NCI-H1417 (cell line): ENCODE results near the gene GPR31.

Experiments used
- DNase-seq, 3 experiments: peaks; one replicate each; lab custom pipeline; 2025; lab: John Stamatoyannopoulos, UW

Gene GPR31

DNA sequence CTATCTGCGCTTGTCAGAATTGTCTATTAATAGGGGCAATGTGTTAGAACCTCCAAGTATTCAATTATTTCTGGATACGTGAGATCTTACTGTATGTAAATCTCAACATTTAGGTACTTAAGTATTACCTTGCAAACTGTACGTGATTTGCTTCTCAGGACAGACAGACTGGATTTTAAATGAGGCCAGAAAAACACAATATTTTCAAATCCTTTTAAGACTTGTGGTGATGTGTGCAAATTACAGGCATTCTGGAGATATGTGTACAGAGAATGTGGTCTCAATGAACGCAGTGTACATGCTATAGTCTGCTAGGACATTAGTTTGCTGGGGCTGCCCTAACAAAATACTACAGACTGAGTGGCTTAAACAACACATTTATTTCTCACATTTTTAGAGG lies 18.0 kb downstream of the GPR31 start:
- no peak for DNase-seq

- peak in 2 of 3 experiments; percentile 69 for DNase-seq
Measured at GRCh38 chr6:167137881-167138280, 19.9 kb downstream of the GPR31 start.

DNA sequence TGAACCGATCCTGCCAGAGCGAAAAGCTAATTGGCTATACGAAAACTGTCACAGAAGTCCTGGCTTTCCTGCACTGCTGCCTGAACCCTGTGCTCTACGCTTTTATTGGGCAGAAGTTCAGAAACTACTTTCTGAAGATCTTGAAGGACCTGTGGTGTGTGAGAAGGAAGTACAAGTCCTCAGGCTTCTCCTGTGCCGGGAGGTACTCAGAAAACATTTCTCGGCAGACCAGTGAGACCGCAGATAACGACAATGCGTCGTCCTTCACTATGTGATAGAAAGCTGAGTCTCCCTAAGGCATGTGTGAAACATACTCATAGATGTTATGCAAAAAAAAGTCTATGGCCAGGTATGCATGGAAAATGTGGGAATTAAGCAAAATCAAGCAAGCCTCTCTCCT lies 20.7 kb downstream of the GPR31 start:
- DNase-seq, result no peak

GRCh38 chr6:167136376-167136775 lies 21.4 kb downstream of the GPR31 start:
- no peak for DNase-seq

DNA sequence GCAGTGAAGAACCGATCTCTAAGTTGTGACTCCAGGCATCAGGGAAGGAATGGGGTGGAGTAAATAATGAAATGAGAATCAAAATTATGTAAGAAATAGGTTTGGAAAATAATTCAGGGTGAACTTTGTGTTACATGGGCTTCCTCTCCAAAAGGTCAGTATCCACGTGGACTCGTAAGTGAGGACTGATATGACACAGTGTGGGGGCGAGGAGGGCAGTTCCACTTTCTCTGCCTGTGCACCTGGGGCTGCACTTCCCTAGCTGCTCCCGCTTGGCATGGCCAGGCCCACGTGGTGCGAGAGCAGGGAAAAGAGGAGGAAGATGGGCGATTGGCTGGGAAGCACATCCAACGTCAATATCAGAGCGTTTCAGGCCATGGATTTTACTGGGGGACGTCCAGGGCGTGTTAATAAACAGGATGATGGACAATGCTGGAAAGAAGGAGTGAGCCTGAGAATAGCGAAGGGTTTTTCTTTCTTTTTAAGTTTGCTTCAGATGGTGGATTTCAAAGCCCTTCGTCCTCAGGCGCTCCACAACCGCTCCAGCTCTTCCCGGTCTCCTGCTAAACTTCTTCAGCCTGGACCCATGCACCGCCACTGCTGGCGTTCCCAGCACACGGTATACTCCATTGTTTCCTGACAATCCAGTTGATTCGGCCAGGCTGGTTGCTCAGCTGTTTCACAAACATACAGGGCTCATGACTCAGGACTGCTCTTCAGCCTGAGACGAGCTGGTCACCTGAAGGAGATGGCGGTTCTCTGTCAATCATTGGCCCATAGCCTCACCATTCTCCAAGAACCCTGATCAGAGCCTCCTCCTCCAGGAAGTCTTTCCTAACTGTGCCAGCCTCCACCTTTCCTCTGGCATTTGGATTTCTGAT lies 23.1 kb downstream of the GPR31 start:
- DNase-seq, result no peak

- DNase-seq, result peak in 2 of 3 experiments; percentile 37 to 42
Measured at GRCh38 chr6:167130712-167131684, 26.8 kb downstream of the GPR31 start.

- no peak for DNase-seq
Measured at GRCh38 chr6:167130008-167130677, 27.6 kb downstream of the GPR31 start.

- no peak for DNase-seq
Measured at GRCh38 chr6:167129562-167129961, 28.2 kb downstream of the GPR31 start.

DNA sequence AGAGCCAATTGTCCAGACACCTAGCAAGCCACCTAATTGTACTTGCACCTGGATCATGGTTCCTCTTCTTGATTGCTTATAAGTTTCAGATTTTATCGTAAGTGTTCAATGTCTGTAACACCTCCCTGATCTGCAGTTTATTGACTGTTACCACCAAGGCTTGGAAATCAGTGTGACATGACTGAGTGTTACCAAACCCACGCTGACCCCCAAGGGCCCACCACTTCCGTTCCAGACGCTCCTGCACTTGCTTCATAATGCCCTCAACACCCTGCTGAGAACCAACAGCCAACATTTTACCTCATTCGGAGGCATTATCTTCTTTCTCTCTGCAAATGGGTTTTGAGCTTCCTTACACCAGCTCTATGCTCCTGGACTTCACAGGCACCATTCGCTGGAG lies 28.6 kb downstream of the GPR31 start:
- DNase-seq, result no peak

DNA sequence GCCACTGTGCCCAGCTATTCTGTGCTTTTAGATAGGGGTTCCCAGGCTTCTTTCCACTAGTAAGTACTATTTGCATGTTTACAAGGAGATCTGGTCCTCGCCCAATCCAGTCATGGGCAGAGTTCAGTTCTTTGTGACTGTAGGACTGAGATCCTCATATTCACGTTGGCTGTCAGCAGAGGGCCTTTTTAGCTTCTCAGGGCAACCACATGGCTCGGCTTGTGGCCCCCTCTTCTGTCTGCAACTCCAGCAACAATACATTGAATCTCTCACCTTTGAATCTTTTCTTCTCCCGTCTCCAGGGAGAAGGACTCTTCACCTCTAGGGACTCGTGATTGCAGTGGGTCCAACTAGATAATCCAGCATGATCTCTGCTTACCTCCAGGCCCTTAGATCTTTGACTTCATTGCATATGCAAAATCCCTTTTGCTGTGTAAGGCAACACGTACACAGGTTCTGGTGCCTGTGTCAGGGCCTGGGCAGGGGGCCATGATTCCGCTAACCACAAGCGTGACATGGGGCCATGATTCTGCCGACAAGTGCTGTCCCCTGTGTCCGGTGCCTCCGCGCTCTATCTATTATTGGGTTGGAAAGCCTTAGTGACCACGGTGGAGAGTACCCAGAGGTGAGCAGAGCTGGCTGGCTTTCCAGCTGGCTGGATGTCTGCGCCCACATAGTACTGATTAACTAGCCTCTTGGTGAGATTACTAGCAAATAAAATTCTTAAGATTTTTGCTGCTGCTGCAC lies 29.8 kb downstream of the GPR31 start:
- no peak for DNase-seq

DNA sequence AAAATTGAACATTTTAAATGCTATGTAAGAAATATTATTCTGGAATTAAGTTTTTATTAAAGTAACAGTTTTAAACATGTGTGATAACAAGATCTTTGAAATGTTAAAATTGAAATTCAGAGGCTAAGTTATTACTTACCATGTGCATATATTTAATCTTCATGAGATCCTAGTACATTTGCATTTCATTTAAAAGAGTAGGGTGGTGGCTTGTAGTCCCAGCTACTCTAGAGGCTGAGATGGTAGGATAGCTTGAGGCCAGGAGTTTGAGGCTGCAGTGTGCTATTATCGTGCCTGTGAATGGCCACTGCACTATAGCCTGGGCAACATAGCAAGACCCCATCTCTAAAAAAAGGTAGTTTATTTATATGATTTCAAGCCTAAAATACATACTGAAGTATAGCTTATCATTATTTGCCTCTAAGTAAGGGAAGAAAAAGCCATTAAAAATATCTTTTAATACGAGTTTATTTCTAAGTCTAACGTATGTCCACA lies 31.9 kb downstream of the GPR31 start:
- DNase-seq, result no peak

- no peak for DNase-seq
Measured at GRCh38 chr6:167125410-167125809, 32.4 kb downstream of the GPR31 start.

DNA sequence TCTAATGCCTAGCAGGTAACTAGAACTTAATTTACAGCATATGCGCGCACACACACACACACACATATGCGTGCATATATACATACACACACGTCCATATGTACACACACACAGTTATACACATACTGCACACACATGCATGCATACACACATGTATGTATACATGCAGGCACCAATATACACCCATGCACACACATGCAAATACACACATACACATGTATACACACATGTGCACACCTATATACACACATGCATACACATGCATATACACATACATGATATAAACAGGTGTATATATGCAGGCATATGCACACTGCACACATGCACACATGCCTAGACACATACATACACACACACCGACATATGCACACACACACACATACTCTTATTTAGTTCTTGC lies 33.0 kb downstream of the GPR31 start:
- no peak for DNase-seq

DNA sequence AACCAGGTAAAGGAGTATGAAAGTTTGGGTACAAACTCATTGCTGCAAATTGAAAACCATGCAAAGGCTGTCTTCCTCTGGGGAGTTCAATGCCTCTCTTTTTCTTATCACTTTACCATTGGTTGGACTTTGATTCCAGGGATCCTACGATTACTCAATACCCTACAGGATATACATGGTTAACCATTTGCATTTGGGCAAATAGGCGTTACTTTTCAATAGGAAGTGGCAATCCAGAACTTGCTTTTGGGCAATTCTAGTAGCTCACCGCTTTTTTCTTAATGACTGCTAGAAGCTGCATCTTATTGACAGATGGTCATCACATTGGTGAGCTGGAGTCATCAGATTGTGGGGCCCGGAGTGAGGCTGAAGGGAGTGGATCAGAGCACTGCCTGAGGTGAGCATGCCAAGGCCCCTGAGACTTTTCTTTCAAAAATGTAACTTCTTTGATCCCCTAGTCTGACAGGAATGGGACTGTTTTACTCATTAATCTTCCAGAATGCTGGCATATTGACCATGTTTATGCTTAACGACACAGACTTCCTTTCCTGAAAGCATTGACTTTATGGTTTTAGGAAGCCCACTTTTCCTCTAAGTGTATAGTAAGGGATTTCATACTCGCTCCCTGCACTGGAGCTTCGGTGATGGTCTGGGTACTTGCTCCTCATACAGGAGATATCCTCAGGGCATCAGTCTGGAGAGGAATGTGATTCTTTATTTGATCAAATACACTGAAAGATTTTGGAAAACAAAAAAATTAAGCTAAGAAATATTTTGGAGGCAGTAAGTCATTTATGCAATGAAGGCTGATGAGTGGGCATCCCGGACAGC lies 34.7 kb downstream of the GPR31 start, which contains the start of gene CCR6:
TSS of gene CCR6 (plus strand) at position 270 of the 831 bp plus-strand sequence. CDS start 13,039 bp downstream, outside the sequence.
- no peak for DNase-seq

- no peak for DNase-seq
Measured at GRCh38 chr6:167122041-167122826, 35.5 kb downstream of the GPR31 start.

DNA sequence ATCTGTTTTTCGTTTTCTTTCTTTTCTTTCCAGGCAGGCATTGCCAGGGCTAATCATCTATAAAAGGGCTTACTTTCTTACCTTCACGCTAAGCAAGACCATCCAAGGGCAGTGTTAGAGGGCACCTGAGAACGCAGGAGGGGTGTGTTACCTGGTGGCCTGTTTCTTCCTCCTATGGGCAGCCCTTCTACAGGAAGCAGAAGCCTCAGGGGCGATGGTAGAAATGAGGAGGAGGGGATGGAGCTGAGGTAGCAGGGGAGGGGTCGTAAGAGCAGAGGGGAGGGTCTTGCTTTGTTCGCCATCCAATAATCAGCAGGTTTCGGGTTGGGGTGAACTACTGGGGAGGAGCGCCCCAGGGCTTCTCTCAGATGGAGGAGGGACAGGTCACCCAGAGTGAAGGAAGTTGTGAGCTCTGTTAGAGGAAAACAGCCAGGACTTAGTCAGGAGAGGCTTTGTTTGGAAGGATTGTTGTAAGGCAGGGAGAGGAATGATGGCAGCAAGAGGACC lies 36.4 kb downstream of the GPR31 start:
- no peak for DNase-seq

DNA sequence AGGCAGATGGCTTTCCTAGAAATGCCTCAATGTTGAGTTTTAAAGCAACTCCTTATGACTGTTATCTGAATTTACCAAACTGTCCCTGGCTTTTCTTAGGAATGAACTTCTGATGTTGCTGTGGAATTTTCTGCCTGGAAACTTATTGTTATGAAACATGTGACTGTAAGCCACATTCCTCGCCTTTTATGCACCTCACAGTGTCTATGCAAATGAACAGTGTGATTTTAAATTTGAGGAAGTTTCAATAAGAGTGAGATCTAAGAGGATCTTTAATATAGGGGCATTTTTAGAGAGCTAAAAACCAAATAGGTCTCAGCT lies 37.2 kb downstream of the GPR31 start:
- no peak for DNase-seq

DNA sequence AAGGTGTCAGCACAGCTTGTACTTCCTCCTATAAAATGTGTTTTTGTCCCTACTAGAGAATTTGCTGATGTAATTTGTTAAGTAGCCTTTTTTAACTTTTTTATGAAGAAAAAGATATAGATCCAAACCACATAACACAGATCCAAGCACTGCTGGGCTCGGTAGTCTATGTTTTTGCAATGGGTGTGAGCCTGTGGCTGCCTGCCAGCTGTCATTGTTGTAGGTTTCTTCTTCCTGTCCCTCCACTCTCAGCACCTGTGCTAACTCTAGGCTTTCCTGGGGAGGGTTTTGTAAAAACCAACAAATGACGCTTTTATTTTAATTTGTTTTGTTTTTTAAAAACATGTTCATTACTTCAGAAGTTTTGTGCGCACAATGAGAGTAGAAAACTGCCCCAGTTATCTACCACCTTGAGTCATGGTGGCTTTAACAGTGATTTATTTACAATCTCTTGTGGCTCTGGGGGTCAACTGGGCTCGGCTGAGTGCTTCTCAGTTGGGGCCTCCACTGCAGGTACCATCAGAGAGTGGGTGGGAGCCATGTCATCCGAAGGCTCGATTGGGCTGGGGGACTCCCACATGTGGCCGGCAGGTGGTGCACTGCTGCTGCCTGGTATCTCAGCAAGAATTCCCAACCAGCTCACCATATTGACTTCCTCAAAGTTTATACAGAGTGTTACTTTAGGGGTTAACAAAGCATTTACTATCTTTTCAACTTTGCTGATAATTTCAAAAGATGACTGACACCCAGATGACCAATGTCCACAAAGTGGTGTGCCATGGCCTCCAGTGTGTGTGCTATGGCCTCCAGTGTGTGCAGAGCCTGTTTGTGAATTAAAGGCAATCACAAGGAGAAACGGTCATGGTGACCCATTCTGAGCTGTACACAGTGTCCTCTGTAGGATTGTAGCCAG lies 37.9 kb downstream of the GPR31 start:
- DNase-seq, result no peak
